Trophoblast cell (in vitro differentiated cells and primary cell): ENCODE results near the gene EPHB2.

ENCODE experiments used
- DNase-seq, 2 donors: peaks; one replicate each; pipeline ENCODE4 v3.0.0-alpha.2; 2016
- H2AFZ ChIP-seq: 2 replicates; pipeline ENCODE4 v1.6.1; 2013; ENCODE audit warnings: low read length, moderate library complexity, mild to moderate bottlenecking; ENCODE audit not compliant: insufficient read depth, poor library complexity
- H2AK5ac ChIP-seq: 2 replicates; pipeline ENCODE4 v1.6.1; 2013; ENCODE audit warnings: mild to moderate bottlenecking, low read length
- H2BK120ac ChIP-seq: 2 replicates; pipeline ENCODE4 v1.6.1; 2013; ENCODE audit warnings: low read length, mild to moderate bottlenecking, moderate library complexity; ENCODE audit not compliant: insufficient read depth, poor library complexity
- H2BK12ac ChIP-seq: 2 replicates; pipeline ENCODE4 v1.6.1; 2013; ENCODE audit warnings: mild to moderate bottlenecking, low read length, moderate library complexity
- H2BK5ac ChIP-seq: 2 replicates; pipeline ENCODE4 v1.6.1; 2013; ENCODE audit warnings: low read length, low read depth, moderate library complexity, mild to moderate bottlenecking; ENCODE audit not compliant: poor library complexity
- H3K14ac ChIP-seq: 2 replicates; pipeline ENCODE4 v1.6.1; 2013; ENCODE audit warnings: mild to moderate bottlenecking, low read length
- H3K18ac ChIP-seq: 2 replicates; pipeline ENCODE4 v1.6.1; 2013; ENCODE audit warnings: mild to moderate bottlenecking, low read length
- H3K23ac ChIP-seq: 2 replicates; pipeline ENCODE4 v1.6.1; 2013; ENCODE audit warnings: low read length
- H3K27ac ChIP-seq: 2 replicates; pipeline ENCODE4 v1.5.1; 2013; ENCODE audit warnings: low read depth, mild to moderate bottlenecking, inconsistent platforms, low read length, moderate library complexity
- H3K27me3 ChIP-seq: 2 replicates; pipeline ENCODE4 v1.6.1; 2013; ENCODE audit warnings: inconsistent platforms, mild to moderate bottlenecking, low read length, moderate library complexity; ENCODE audit not compliant: insufficient read depth
- H3K36me3 ChIP-seq, 2 experiments: 1 replicate in 1 of 2; 2 replicates in 1 of 2; pipeline ENCODE4 v1.6.1; 2013; ENCODE audit warnings: low read length in 2 of 2, mild to moderate bottlenecking in 2 of 2, moderate library complexity in 1 of 2; ENCODE audit not compliant: insufficient read depth in 2 of 2, control insufficient read depth in 1 of 2
- H3K4ac ChIP-seq: 2 replicates; pipeline ENCODE4 v1.6.1; 2013; ENCODE audit warnings: low read depth, mild to moderate bottlenecking, low read length, moderate library complexity
- H3K4me1 ChIP-seq, 2 experiments: 1 replicate in 1 of 2; 2 replicates in 1 of 2; pipeline ENCODE4 v1.6.1; 2013; ENCODE audit warnings: low read length in 2 of 2, mild to moderate bottlenecking in 2 of 2, moderate library complexity in 1 of 2; ENCODE audit not compliant: insufficient read depth in 2 of 2, control insufficient read depth in 1 of 2
- H3K4me2 ChIP-seq: 2 replicates; pipeline ENCODE4 v1.6.1; 2013; ENCODE audit warnings: inconsistent platforms, mild to moderate bottlenecking, low read length, moderate library complexity
- H3K4me3 ChIP-seq: 2 replicates; pipeline ENCODE4 v1.5.1; 2013; ENCODE audit warnings: mild to moderate bottlenecking, low read depth, low read length, inconsistent platforms
- H3K79me1 ChIP-seq: one replicate; pipeline ENCODE4 v1.6.1; 2013; ENCODE audit warnings: low read length
- H3K79me2 ChIP-seq: 2 replicates; pipeline ENCODE4 v1.6.1; 2013; ENCODE audit warnings: low read length, mild to moderate bottlenecking; ENCODE audit not compliant: control insufficient read depth, insufficient read depth, poor library complexity
- H3K9ac ChIP-seq: 2 replicates; pipeline ENCODE4 v1.6.1; 2013; ENCODE audit warnings: mild to moderate bottlenecking, low read length
- H3K9me3 ChIP-seq: 2 replicates; pipeline ENCODE4 v1.6.1; 2013; ENCODE audit warnings: low read depth, mild to moderate bottlenecking, control low read depth, inconsistent platforms, low read length; ENCODE audit not compliant: insufficient read depth
- H4K12ac ChIP-seq: 2 replicates; pipeline ENCODE4 v1.6.1; 2013; ENCODE audit warnings: low read depth, mild to moderate bottlenecking, low read length, moderate library complexity
- H4K8ac ChIP-seq: 2 replicates; pipeline ENCODE4 v1.6.1; 2013; ENCODE audit warnings: low read depth, mild to moderate bottlenecking, low read length, moderate library complexity
- H4K91ac ChIP-seq: one replicate; pipeline ENCODE4 v1.6.1; 2013; ENCODE audit warnings: low read depth, mild to moderate bottlenecking, low read length, moderate library complexity
- WGBS: extraction: QIAGEN DNeasy Blood & Tissue Kit; methylation state at CpG from one replicate; pipeline ENCODE4 v1.1.7; 2013; ENCODE audit warnings: missing lambda C conversion rate; ENCODE audit not compliant: insufficient read length, insufficient coverage; ENCODE audit errors: extremely low coverage; 5-methylcytosine and 5-hydroxymethylcytosine counted together

The EPHB2 gene

DNA sequence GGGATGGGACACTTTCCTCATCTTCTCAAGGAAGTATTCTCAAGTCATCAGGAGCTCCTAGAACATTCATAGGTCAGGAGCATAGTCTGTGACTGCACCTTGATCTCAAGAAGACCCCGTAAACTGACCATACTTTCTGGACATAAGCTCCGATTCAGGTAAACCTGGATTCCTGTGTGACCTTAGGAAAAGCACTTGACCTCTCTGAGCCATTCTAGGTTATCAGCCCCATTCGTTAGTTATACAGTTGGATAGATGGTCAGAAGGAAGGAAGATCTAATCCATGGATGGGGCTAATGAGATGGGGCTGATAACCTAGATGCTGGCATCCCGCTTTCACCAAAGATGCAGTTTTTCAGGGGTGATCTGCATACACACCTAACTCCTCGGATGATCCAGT, 114.3 kb downstream of the EPHB2 start:
- Histone ChIP-seq H2AK5ac (no peak overlapping the region), H2AFZ (no peak overlapping the region), H2BK5ac (no peak overlapping the region), H4K8ac (no peak overlapping the region), H3K79me1 (peaks cover 13% of the 10 kb centered on the region), H3K4me1 (peaks cover 40 to 41% of the 10 kb centered on the region in 2 experiments), H3K79me2 (peaks cover 4% of the 10 kb centered on the region), H2BK12ac (no peak overlapping the region), H3K4me2 (no peak overlapping the region), H3K4ac (no peak overlapping the region), H2BK120ac (no peak overlapping the region), H4K12ac (no peak overlapping the region), H3K23ac (no peak overlapping the region), H3K36me3 (no peaks in the 10 kb centered on the region), H3K14ac (no peak overlapping the region), H4K91ac (peak overlapping the region; percentile 29), H3K27me3 (no peaks in the 10 kb centered on the region), H3K4me3 (no peak overlapping the region), H3K27ac (no peak overlapping the region), H3K18ac (no peak overlapping the region), H3K9me3 (no peaks in the 10 kb centered on the region), H3K9ac (no peak overlapping the region)
- no CpG with 5 or more reads among the region's 5 CpGs for WGBS
- no peak for DNase-seq

DNA sequence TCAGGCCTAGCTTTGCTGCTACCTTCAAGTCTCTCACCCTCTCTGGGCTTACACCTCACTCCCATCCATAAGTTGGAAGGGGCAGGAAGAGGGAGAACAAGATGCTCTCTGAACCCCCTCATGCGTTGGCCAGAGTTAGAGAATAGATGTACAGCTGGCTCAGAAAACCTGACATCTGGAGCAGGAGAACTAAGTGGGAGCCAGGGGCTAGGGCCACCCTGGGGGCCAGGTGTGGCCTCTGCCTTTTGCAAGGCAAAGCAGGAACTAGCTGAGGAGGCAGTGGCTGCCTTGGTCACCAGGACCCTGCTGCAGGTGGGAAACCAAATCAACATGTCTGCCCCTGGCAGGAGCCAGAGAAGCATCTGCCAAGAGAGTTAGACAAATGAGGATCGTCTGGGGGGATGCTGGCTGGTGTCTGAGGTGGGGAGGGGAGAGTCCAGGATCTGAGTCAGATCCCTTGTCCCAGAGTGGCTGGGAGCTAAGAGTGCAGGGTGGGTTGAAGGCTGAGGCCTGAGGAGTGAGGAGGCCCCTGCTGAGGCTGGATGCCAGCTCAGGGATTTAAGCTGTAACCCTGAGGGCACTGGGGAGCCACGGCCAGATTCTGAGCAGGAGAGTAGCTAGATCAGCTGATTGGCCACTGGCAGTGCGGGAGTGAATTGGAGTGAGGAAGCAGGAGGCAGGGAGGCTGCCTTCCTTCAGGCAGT, 115.0 kb downstream of the EPHB2 start:
- Histone ChIP-seq H2BK120ac (peak overlapping the region; percentile 22), H3K79me1 (peaks cover 16% of the 10 kb centered on the region), H3K18ac (no peak overlapping the region), H3K27me3 (no peaks in the 10 kb centered on the region), H3K9ac (no peak overlapping the region), H3K14ac (peak overlapping the region; percentile 0), H3K79me2 (peaks cover 4% of the 10 kb centered on the region), H3K4me2 (peak overlapping the region; percentile 17), H2AFZ (no peak overlapping the region), H3K4me1 (peaks cover 40 to 41% of the 10 kb centered on the region in 2 experiments), H4K91ac (peak overlapping the region; percentile 3), H2BK5ac (no peak overlapping the region), H3K4ac (no peak overlapping the region), H3K27ac (peak overlapping the region; percentile 87), H3K23ac (no peak overlapping the region), H3K4me3 (no peak overlapping the region), H2AK5ac (no peak overlapping the region), H3K36me3 (no peaks in the 10 kb centered on the region), H3K9me3 (no peaks in the 10 kb centered on the region), H4K12ac (no peak overlapping the region), H4K8ac (no peak overlapping the region), H2BK12ac (peak overlapping the region; percentile 2)
- no CpG with 5 or more reads among the region's 4 CpGs for WGBS
- peak; percentile 38 to 54 for DNase-seq

DNA sequence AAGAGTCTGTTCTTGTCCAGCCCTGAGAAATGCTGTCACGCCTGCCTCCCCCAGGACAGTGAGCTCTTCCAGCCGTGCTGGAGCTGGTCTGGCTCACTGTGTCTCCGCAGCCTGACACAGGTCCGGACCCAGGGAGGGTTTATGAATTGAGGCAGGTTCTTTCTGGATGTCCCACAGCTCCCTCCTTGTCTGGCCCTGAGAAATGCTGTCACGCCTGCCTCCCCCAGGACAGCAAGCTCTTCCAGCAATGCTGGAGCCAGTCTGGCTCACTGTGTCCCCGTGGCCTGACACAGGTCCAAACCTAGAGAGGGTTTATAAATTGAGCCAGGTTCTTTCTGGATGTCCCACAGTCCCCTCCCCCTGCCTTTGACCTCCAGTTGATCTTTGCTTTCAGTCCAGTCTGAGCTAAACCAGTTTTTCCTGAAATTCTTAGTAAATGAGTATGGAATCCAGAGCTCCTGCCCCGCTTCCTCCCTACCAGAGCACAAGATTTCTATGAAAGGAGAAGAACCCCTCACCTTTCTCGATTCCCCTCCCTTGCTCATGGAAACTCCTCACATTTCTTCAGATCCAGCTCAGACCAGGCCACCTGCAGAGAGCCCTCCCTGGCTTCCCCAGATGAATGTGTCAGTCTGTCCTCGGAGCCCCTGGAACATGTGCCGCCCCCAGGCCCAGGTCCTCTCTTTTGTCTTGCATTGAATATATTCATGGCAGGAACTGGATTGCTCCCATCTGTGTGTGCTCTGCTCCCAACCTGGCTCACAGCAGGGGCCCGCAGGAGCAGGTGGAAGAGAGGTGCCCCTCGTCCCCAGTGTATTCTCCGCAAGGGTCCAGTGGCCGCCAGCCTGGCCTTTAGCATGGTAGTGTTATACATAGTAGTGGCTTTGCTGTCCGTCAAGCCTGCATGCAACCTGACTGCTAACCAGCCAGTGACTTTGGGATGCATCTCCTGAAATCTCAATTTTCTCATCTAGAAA, 116.3 kb downstream of the EPHB2 start:
- H3K9me3 ChIP-seq: no peaks in the 10 kb centered on the region
- no peak overlapping the region for H3K4ac ChIP-seq
- WGBS: no CpG with 5 or more reads among the region's 15 CpGs
- H3K23ac ChIP-seq: no peak overlapping the region
- H3K36me3 ChIP-seq: no peaks in the 10 kb centered on the region
- no peak overlapping the region for H3K9ac ChIP-seq
- no peak overlapping the region for H4K8ac ChIP-seq
- H3K14ac ChIP-seq: peak overlapping the region; percentile 36
- H2BK120ac ChIP-seq: peak overlapping the region; percentile 65
- peaks cover 16% of the 10 kb centered on the region for H3K79me1 ChIP-seq
- H2AK5ac ChIP-seq: peak overlapping the region; percentile 50
- H3K27ac ChIP-seq: peak overlapping the region; percentile 87
- H3K79me2 ChIP-seq: peaks cover 4% of the 10 kb centered on the region
- H4K91ac ChIP-seq: peak overlapping the region; percentile 74
- H2AFZ ChIP-seq: no peak overlapping the region
- no peaks in the 10 kb centered on the region for H3K27me3 ChIP-seq
- H3K4me3 ChIP-seq: no peak overlapping the region
- H2BK12ac ChIP-seq: peak overlapping the region; percentile 74
- peak overlapping the region; percentile 71 for H3K4me2 ChIP-seq
- peaks cover 44% of the 10 kb centered on the region in 2 experiments for H3K4me1 ChIP-seq
- DNase-seq: peak; percentile 54 to 88
- no peak overlapping the region for H4K12ac ChIP-seq
- peak overlapping the region; percentile 58 for H2BK5ac ChIP-seq
- H3K18ac ChIP-seq: peak overlapping the region; percentile 31

DNA sequence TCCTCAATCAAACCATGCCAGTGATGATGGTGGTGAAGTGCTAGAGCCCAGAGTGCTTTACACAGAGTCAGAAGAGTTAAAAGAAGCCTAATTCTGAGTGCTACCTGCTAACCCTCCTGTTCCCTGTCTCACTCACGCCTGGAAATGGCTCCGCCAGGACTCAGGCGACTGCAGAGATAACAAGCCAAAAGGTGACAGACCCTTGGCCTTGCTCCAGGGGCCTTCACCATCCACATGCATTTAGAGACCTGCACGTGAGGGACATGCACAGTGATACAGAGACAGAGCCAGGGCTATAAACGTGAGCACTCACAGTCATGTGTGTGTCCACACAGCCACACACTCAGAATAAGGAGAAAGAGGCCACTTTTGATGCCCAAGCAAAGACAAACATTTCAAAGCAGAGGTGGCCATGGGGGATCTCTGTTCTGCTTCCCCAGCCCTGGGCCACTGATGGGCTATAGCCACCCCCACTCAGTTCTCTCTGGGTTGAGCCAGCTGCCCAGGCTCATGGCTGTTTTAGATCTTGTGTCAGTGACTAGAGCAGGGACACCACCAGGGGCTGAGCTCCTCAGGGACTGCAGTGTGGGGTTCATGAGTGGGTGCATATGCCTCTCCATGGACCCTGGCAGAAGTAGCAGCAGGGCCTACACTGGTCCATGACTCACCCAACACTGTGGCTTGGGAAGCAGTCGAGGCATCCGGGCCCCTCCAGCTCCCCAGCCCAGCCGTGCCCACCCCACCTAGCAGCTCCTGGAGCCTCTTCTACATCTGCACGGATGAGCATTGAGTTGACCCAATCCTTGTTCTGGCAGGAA, 117.2 kb downstream of the EPHB2 start:
- H4K12ac ChIP-seq: no peak overlapping the region
- H3K79me2 ChIP-seq: peaks cover 4% of the 10 kb centered on the region
- WGBS: no CpG with 5 or more reads among the region's 9 CpGs

More for the DNA sequence above, 117.2 kb downstream of the EPHB2 start:
- Histone ChIP-seq H3K9ac (no peak overlapping the region), H4K91ac (peak overlapping the region; percentile 58), H2AFZ (no peak overlapping the region), H3K4me1 (peaks cover 48 to 49% of the 10 kb centered on the region in 2 experiments), H3K9me3 (no peaks in the 10 kb centered on the region), H3K18ac (peak overlapping the region; percentile 18), H3K14ac (peak overlapping the region; percentile 32), H2AK5ac (peak overlapping the region; percentile 15), H3K36me3 (no peaks in the 10 kb centered on the region), H3K79me1 (peaks cover 16% of the 10 kb centered on the region), H4K8ac (no peak overlapping the region), H2BK12ac (peak overlapping the region; percentile 51), H3K27ac (no peak overlapping the region), H3K23ac (no peak overlapping the region), H2BK120ac (no peak overlapping the region), H3K4ac (no peak overlapping the region), H3K27me3 (no peaks in the 10 kb centered on the region), H2BK5ac (no peak overlapping the region), H3K4me2 (peak overlapping the region; percentile 71), H3K4me3 (no peak overlapping the region)
- no peak for DNase-seq
